ENCODE measurements around the gene GPN3. TPM values are rescaled to one million over a fixed set of nuclear protein-coding genes. Genes with fewer than 3 reads are reported as not detected.
A peak's percentile ranks its signal among the peaks of the same experiment; 100 is the strongest.
"Not testable (repeated sequence)": the region's sequence is repeated elsewhere in the genome, so short reads cannot be mapped to it uniquely, and the experiment has no call there.

Gene GPN3
- total RNA-seq, 3 donors from 2014 or later (not counting 1 experiment from before 2014, with no cell fraction given) = 4.7 to 10.4 (median 6.1) TPM

DNA sequence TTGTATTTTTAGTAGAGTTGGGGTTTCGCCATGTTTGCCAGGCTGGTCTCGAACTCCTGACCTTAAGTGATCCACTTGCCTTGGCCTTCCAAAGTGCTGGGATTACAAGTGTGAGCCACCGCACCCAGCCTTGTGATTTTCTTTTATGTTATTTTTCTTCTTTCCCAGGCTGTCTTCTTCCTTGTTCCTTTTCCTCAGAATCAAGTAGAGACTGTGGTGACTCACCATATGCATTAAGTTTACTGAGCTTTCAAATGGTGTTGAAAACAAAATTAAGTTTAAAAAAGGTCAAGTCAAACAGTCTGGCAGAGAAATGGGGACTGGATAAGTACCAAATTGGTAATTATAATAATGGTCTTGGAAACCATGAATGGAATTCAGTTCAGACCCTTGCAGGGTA, 23.6 kb downstream of the GPN3 start:
- Mint-ChIP-seq H3K4me1 (peaks cover 28% of the 10 kb centered on the region in 2 donors), H3K4me3 (peak overlapping the region; percentile 21), H3K27me3 (ENCODE audit: low read depth in 2 of 2) (no peaks in the 10 kb centered on the region), H3K27ac (peak overlapping the region; percentile 56 to 71), H3K9me3 (no peaks in the 10 kb centered on the region), H3K36me3 (peaks cover 12% of the 10 kb centered on the region)
- no peak overlapping the region for H3K27ac ChIP-seq (ENCODE audit: low read length)
- no peak overlapping the region for H3K4me3 ChIP-seq (ENCODE audit: low read length)
- ATAC-seq (no peak), DNase-seq (no peak)
- no peak for TF ChIP-seq CTCF (IDR thresholded peaks at IDR 0.05)
- H3K9me3 ChIP-seq (ENCODE audit: control insufficient read depth, insufficient read depth, low read length) = no peaks in the 10 kb centered on the region
- intact Hi-C loops (cut with micrococcal nuclease) = no loop called here
- peaks cover 23% of the 10 kb centered on the region for H3K4me1 ChIP-seq (ENCODE audit: control insufficient read depth, insufficient read depth, low read length)
- WGBS (ENCODE audit: insufficient coverage) = 100% methylated on average over 3 of the region's 3 CpGs
- peaks cover 52% of the 10 kb centered on the region for H3K36me3 ChIP-seq (ENCODE audit: control insufficient read depth, insufficient read depth, low read length)
- no peaks in the 10 kb centered on the region for H3K27me3 ChIP-seq (ENCODE audit: control insufficient read depth, insufficient read depth, low read length)

GRCh38 chr12:110436231-110436630, 31.8 kb downstream of the GPN3 start:
- no peaks in the 10 kb centered on the region for H3K9me3 Mint-ChIP-seq
- H3K36me3 Mint-ChIP-seq = peaks cover 20% of the 10 kb centered on the region

GRCh38 chr12:110431957-110432587, 36.0 kb downstream of the GPN3 start:
- Mint-ChIP-seq H3K36me3 (peaks cover 20% of the 10 kb centered on the region), H3K4me3 (no peak overlapping the region), H3K4me1 (peaks cover 0 to 5% of the 10 kb centered on the region in 2 donors), H3K27ac (peak overlapping the region; percentile 95 to 98), H3K9me3 (no peaks in the 10 kb centered on the region), H3K27me3 (ENCODE audit: low read depth in 2 of 2) (no peaks in the 10 kb centered on the region)
- Histone ChIP-seq H3K9me3 (ENCODE audit: control insufficient read depth, insufficient read depth, low read length) (no peaks in the 10 kb centered on the region), H3K36me3 (ENCODE audit: control insufficient read depth, insufficient read depth, low read length) (peaks cover 21% of the 10 kb centered on the region), H3K4me1 (ENCODE audit: control insufficient read depth, insufficient read depth, low read length) (peaks cover 5% of the 10 kb centered on the region), H3K4me3 (ENCODE audit: low read length) (peak overlapping the region; percentile 45), H3K27ac (ENCODE audit: low read length) (no peak overlapping the region), H3K27me3 (ENCODE audit: control insufficient read depth, insufficient read depth, low read length) (no peaks in the 10 kb centered on the region)
- DNase-seq (no peak), ATAC-seq (no peak)
- WGBS (ENCODE audit: insufficient coverage) = 78% methylated on average over 7 of the region's 12 CpGs
- intact Hi-C loops (cut with micrococcal nuclease) = loop anchor here (1.0 to 2.0 kb wide), 3 partner anchors 29 to 332 kb away; partner anchors contain the start of gene ANAPC7
- TF ChIP-seq CTCF (IDR thresholded peaks at IDR 0.05) = no peak

More at GRCh38 chr12:110436231-110436630, 31.8 kb downstream of the GPN3 start:
- H3K27me3 ChIP-seq (ENCODE audit: control insufficient read depth, insufficient read depth, low read length) = no peaks in the 10 kb centered on the region
- no peak overlapping the region for H3K4me3 Mint-ChIP-seq
- peaks cover 0 to 5% of the 10 kb centered on the region in 2 donors for H3K4me1 Mint-ChIP-seq
- TF ChIP-seq CTCF (IDR thresholded peaks at IDR 0.05) = no peak
- H3K27ac ChIP-seq (ENCODE audit: low read length) = no peak overlapping the region
- 75% methylated on average over 2 of the region's 2 CpGs for WGBS (ENCODE audit: insufficient coverage)
- H3K4me3 ChIP-seq (ENCODE audit: low read length) = no peak overlapping the region
- peaks cover 52% of the 10 kb centered on the region for H3K36me3 ChIP-seq (ENCODE audit: control insufficient read depth, insufficient read depth, low read length)
- no peaks in the 10 kb centered on the region for H3K9me3 ChIP-seq (ENCODE audit: control insufficient read depth, insufficient read depth, low read length)
- intact Hi-C loops (cut with micrococcal nuclease) = no loop called here
- H3K4me1 ChIP-seq (ENCODE audit: control insufficient read depth, insufficient read depth, low read length) = peaks cover 1% of the 10 kb centered on the region
- H3K27ac Mint-ChIP-seq = no peak overlapping the region
- H3K27me3 Mint-ChIP-seq (ENCODE audit: low read depth in 2 of 2) = no peaks in the 10 kb centered on the region
- DNase-seq (no peak), ATAC-seq (no peak)

DNA sequence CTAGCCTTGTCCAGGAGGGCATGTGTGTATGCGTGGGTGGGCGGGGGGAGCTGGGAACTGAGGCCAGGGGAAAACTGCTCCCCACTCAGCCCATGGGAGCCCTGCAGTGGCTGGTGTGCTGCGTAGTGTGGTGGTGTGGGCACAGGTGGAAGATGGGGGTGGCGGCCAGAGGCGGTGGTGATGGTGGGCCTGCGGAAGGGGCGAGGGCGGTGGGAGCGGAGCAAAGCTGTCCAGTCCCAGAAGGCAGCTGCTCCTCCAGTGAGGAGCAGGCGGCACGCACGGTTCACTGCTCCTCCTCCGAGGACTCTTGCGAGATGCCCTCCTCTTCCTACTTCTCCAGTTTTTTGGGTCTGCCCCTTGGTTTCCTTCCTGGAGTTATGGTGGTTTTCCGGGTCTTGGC, 38.4 kb downstream of the GPN3 start:
- DNase-seq; H3K27ac ChIP-seq (ENCODE audit: low read length); H3K4me3 Mint-ChIP-seq; H3K27me3 ChIP-seq (ENCODE audit: control insufficient read depth, insufficient read depth, low read length); ATAC-seq; H3K4me3 ChIP-seq (ENCODE audit: low read length); H3K36me3 Mint-ChIP-seq; H3K4me1 Mint-ChIP-seq; H3K4me1 ChIP-seq (ENCODE audit: control insufficient read depth, insufficient read depth, low read length); H3K27me3 Mint-ChIP-seq (ENCODE audit: low read depth in 2 of 2); H3K9me3 Mint-ChIP-seq; H3K9me3 ChIP-seq (ENCODE audit: control insufficient read depth, insufficient read depth, low read length); H3K36me3 ChIP-seq (ENCODE audit: control insufficient read depth, insufficient read depth, low read length): not testable (repeated sequence)
- intact Hi-C loops (cut with micrococcal nuclease) = loop anchor here (2.0 kb wide), 1 partner anchor 27 kb away; the partner anchor contains the start of gene ANAPC7
- peak overlapping the region in 1 of 2 donors; percentile 27 for H3K27ac Mint-ChIP-seq
- 94% methylated on average over 15 of the region's 15 CpGs for WGBS (ENCODE audit: insufficient coverage)

All from natural killer cell (primary cell).